H9 (cell line): Measurements from ENCODE around the gene MYH15. TPM values are rescaled to one million over a fixed set of nuclear protein-coding genes. Genes with fewer than 3 reads are reported as not detected.

Experiments
- DNase-seq: peaks from one replicate; pipeline ENCODE4 v3.0.0-alpha.2; 2017
- H2AFZ ChIP-seq: one replicate; pipeline ENCODE4 v1.6.1; 2013; ENCODE audit warnings: mild to moderate bottlenecking, low read length, control low read depth, moderate library complexity
- H2AK5ac ChIP-seq: 2 replicates; pipeline ENCODE4 v1.6.1; 2013; ENCODE audit warnings: low read length, control low read depth, mixed read lengths; ENCODE audit not compliant: insufficient read length
- H2BK120ac ChIP-seq: one replicate; pipeline ENCODE4 v1.6.1; 2013; ENCODE audit warnings: low read depth, mild to moderate bottlenecking, low read length, control low read depth, inconsistent platforms; ENCODE audit not compliant: poor library complexity, severe bottlenecking
- H2BK12ac ChIP-seq: 2 replicates; pipeline ENCODE4 v1.6.1; 2013; ENCODE audit warnings: low read length, control low read depth, mixed read lengths, low read depth; ENCODE audit not compliant: insufficient read length
- H2BK15ac ChIP-seq: 2 replicates; pipeline ENCODE4 v1.6.1; 2013; ENCODE audit warnings: low read depth, low read length, control low read depth
- H2BK20ac ChIP-seq: one replicate; pipeline ENCODE4 v1.6.1; 2013; ENCODE audit warnings: low read depth, mild to moderate bottlenecking, low read length, control low read depth, inconsistent platforms; ENCODE audit not compliant: poor library complexity, severe bottlenecking
- H2BK5ac ChIP-seq: 2 replicates; pipeline ENCODE4 v1.6.1; 2013; ENCODE audit warnings: low read length, control low read depth, mixed read lengths; ENCODE audit not compliant: insufficient read length
- H3K14ac ChIP-seq: 2 replicates; pipeline ENCODE4 v1.6.1; 2013; ENCODE audit warnings: low read length, control low read depth; ENCODE audit not compliant: insufficient read depth
- H3K18ac ChIP-seq: 2 replicates; pipeline ENCODE4 v1.6.1; 2013; ENCODE audit warnings: low read depth, mild to moderate bottlenecking, mixed read lengths, low read length, control low read depth; ENCODE audit not compliant: insufficient read length
- H3K23ac ChIP-seq: 2 replicates; pipeline ENCODE4 v1.6.1; 2013; ENCODE audit warnings: low read length, control low read depth, mixed read lengths, low read depth; ENCODE audit not compliant: insufficient read length
- H3K23me2 ChIP-seq: 2 replicates; pipeline ENCODE4 v1.6.1; 2013; ENCODE audit warnings: low read depth, mild to moderate bottlenecking, mixed read lengths, low read length, control low read depth; ENCODE audit not compliant: insufficient read length, poor library complexity, severe bottlenecking
- H3K27ac ChIP-seq: 2 replicates; pipeline ENCODE4 v1.5.1; 2013; ENCODE audit warnings: low read length, control low read depth, mixed read lengths, low read depth; ENCODE audit not compliant: insufficient read length
- H3K27me3 ChIP-seq: 2 replicates; pipeline ENCODE4 v1.6.1; 2013; ENCODE audit warnings: low read length, control low read depth, inconsistent platforms; ENCODE audit not compliant: insufficient read depth
- H3K4ac ChIP-seq: 2 replicates; pipeline ENCODE4 v1.6.1; 2013; ENCODE audit warnings: low read depth, mild to moderate bottlenecking, control low read depth, inconsistent platforms, low read length, moderate library complexity
- H3K4me1 ChIP-seq: 2 replicates; pipeline ENCODE4 v1.6.1; 2013; ENCODE audit warnings: low read length, control low read depth, inconsistent platforms; ENCODE audit not compliant: insufficient read depth
- H3K4me2 ChIP-seq: 2 replicates; pipeline ENCODE4 v1.6.1; 2013; ENCODE audit warnings: low read length, control low read depth, mixed read lengths; ENCODE audit not compliant: insufficient read length, insufficient read depth
- H3K56ac ChIP-seq: 2 replicates; pipeline ENCODE4 v1.6.1; 2013; ENCODE audit warnings: low read depth, mild to moderate bottlenecking, mixed read lengths, low read length, control low read depth; ENCODE audit not compliant: insufficient read length
- H3K79me1 ChIP-seq: 2 replicates; pipeline ENCODE4 v1.6.1; 2013; ENCODE audit warnings: low read depth, mild to moderate bottlenecking, moderate library complexity, low read length, control low read depth, inconsistent platforms; ENCODE audit not compliant: insufficient read depth, poor library complexity, severe bottlenecking
- H3K79me2 ChIP-seq: 2 replicates; pipeline ENCODE4 v1.6.1; 2013; ENCODE audit warnings: low read length, control low read depth, inconsistent platforms; ENCODE audit not compliant: insufficient read depth
- H3K9ac ChIP-seq: 2 replicates; pipeline ENCODE4 v1.6.1; 2013; ENCODE audit warnings: low read length, control low read depth, mixed read lengths; ENCODE audit not compliant: insufficient read length; ENCODE audit errors: extremely low read depth
- H3K9me3 ChIP-seq: one replicate; pipeline ENCODE4 v1.6.1; 2013; ENCODE audit warnings: low read depth, low read length, inconsistent platforms; ENCODE audit not compliant: control insufficient read depth
- H3T11ph ChIP-seq: one replicate; pipeline ENCODE4 v1.6.1; 2013; ENCODE audit warnings: mild to moderate bottlenecking, low read length, control low read depth, inconsistent platforms
- H4K20me1 ChIP-seq: one replicate; pipeline ENCODE4 v1.6.1; 2013; ENCODE audit not compliant: control insufficient read depth, insufficient read length, insufficient read depth
- H4K5ac ChIP-seq: 2 replicates; pipeline ENCODE4 v1.6.1; 2013; ENCODE audit warnings: low read depth, mild to moderate bottlenecking, mixed read lengths, low read length, control low read depth; ENCODE audit not compliant: insufficient read length
- H4K8ac ChIP-seq: replicated peaks from 2 replicates; pipeline ENCODE4 v1.6.1; 2013; ENCODE audit warnings: low read length, control low read depth, mixed read lengths, low read depth; ENCODE audit not compliant: insufficient read length
- H4K91ac ChIP-seq: 2 replicates; pipeline ENCODE4 v1.6.1; 2013; ENCODE audit warnings: low read depth, mild to moderate bottlenecking, moderate library complexity, mixed read lengths, low read length, control low read depth; ENCODE audit not compliant: insufficient read length
- H3K27ac Mint-ChIP-seq, 3 experiments: 2 replicates in 2 of 3; 3 replicates in 1 of 3; pipeline ENCODE4 v1.8.0; 2020 to 2021; ENCODE audit warnings: mixed read lengths in 3 of 3, mild to moderate bottlenecking in 1 of 3, moderate library complexity in 1 of 3
- H3K27me3 Mint-ChIP-seq: 2 replicates; pipeline ENCODE4 v1.8.0; 2021; ENCODE audit warnings: low read depth, mild to moderate bottlenecking, moderate library complexity, mixed read lengths
- H3K36me3 Mint-ChIP-seq, 3 experiments: 2 replicates in 2 of 3; 3 replicates in 1 of 3; pipeline ENCODE4 v1.8.0; 2020 to 2021; ENCODE audit warnings: low read depth in 3 of 3, mixed read lengths in 3 of 3; ENCODE audit not compliant: insufficient read depth in 1 of 3
- H3K4me1 Mint-ChIP-seq, 2 experiments: 2 replicates each; pipeline ENCODE4 v1.8.0; 2020; ENCODE audit warnings: mixed read lengths in 2 of 2
- H3K4me3 Mint-ChIP-seq, 2 experiments: 2 replicates in 1 of 2; 3 replicates in 1 of 2; pipeline ENCODE4 v1.8.0; 2020 to 2021; ENCODE audit warnings: mild to moderate bottlenecking in 2 of 2, mixed read lengths in 2 of 2, moderate library complexity in 1 of 2
- H3K9me3 Mint-ChIP-seq, 2 experiments: 2 replicates in 1 of 2; 3 replicates in 1 of 2; pipeline ENCODE4 v1.8.0; 2020; ENCODE audit warnings: mild to moderate bottlenecking in 2 of 2, mixed read lengths in 2 of 2, moderate library complexity in 1 of 2
- total RNA-seq: library from RNA; stranded (reverse); gene quantifications from 2 replicates; pipeline ENCODE4 v1.2.1, GENCODE V29; 2021
- TF ChIP-seq, protein P1 (sequence below): fragments of 200-600 bp; sonication (generic); conservative IDR thresholded peaks from 3 replicates; pipeline ENCODE4 v1.8.0; 2021; ENCODE audit warnings: antibody characterized with exemption, mild to moderate bottlenecking

MYH15 gene
- total RNA-seq, 1 experiment from 2014 or later, result 0.13 TPM

DNA sequence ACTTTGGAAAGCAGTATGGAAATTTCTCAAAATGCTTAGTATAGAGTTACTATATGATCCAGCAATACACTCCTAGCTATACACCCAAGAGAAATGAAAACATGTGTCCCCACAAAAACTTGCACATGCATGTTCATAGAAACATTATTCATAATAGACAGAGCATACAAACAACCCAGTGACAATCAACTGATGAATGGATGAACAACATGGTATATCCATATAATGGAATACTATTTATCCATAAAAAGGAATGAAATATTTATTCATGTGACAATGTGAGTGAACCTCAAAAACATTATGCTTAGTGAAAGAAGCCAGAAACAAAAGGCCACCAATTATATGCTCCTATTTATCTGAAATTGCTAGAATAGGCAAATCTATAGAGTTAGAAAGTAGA is 6.7 kb downstream of the MYH15 start:
- Histone ChIP-seq H4K5ac (no peak overlapping the region), H3K18ac (no peak overlapping the region), H4K20me1 (no peaks in the 10 kb centered on the region), H3K27ac (no peak overlapping the region), H4K8ac (no peak overlapping the region), H3K14ac (no peak overlapping the region), H3K23me2 (no peaks in the 10 kb centered on the region), H3K4me1 (no peaks in the 10 kb centered on the region; the same call in 1 of the 2 replicates), H3K9ac (no peak overlapping the region), H4K91ac (no peak overlapping the region), H2BK120ac (no peak overlapping the region), H2BK12ac (no peak overlapping the region), H2AK5ac (no peak overlapping the region), H2BK15ac (no peak overlapping the region), H2AFZ (no peak overlapping the region), H3K56ac (no peak overlapping the region), H3K79me1 (no peaks in the 10 kb centered on the region), H3K23ac (no peak overlapping the region), H3K27me3 (no peaks in the 10 kb centered on the region), H3K79me2 (no peaks in the 10 kb centered on the region), H3K4ac (no peak overlapping the region), H3T11ph (no peak overlapping the region), H2BK5ac (no peak overlapping the region), H3K9me3 (no peaks in the 10 kb centered on the region), H2BK20ac (no peak overlapping the region), H3K4me2 (no peak overlapping the region)
- no peaks in the 10 kb centered on the region for H3K27me3 Mint-ChIP-seq
- H3K9me3 Mint-ChIP-seq, result no peaks in the 10 kb centered on the region; a peak in 1 of 5 replicates
- H3K4me3 Mint-ChIP-seq, result no peak overlapping the region
- no peaks in the 10 kb centered on the region for H3K36me3 Mint-ChIP-seq
- H3K4me1 Mint-ChIP-seq, result peaks cover 6 to 7% of the 10 kb centered on the region in 2 experiments; a peak in 3 of 4 replicates
- TF ChIP-seq, protein P1, sequence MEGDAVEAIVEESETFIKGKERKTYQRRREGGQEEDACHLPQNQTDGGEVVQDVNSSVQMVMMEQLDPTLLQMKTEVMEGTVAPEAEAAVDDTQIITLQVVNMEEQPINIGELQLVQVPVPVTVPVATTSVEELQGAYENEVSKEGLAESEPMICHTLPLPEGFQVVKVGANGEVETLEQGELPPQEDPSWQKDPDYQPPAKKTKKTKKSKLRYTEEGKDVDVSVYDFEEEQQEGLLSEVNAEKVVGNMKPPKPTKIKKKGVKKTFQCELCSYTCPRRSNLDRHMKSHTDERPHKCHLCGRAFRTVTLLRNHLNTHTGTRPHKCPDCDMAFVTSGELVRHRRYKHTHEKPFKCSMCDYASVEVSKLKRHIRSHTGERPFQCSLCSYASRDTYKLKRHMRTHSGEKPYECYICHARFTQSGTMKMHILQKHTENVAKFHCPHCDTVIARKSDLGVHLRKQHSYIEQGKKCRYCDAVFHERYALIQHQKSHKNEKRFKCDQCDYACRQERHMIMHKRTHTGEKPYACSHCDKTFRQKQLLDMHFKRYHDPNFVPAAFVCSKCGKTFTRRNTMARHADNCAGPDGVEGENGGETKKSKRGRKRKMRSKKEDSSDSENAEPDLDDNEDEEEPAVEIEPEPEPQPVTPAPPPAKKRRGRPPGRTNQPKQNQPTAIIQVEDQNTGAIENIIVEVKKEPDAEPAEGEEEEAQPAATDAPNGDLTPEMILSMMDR, result no peak
- H3K27ac Mint-ChIP-seq, result no peak overlapping the region
- DNase-seq, result no peak
